Keratinocyte (primary cell): Measurements from ENCODE around the gene CXCR6. TPM values are rescaled to one million over a fixed set of nuclear protein-coding genes. Genes with fewer than 3 reads are reported as not detected.

Experiments used
- DNase-seq: peaks from one replicate; pipeline ENCODE4 v3.0.0-alpha.2; 2011; ENCODE audit warnings: low read depth, missing footprints, low spot score
- FAIRE-seq: peaks from 2 replicates; lab custom pipeline; 2011; peaks lifted over from hg19 to GRCh38; lab: Jason Lieb, UNC
- H2AFZ ChIP-seq: 2 replicates; pipeline ENCODE4 v1.6.0; 2012; ENCODE audit warnings: low read length, control low read depth, inconsistent platforms; ENCODE audit not compliant: control insufficient read depth
- H3K27ac ChIP-seq: 2 replicates; pipeline ENCODE4 v1.5.1; 2011; ENCODE audit warnings: low read length; ENCODE audit not compliant: control insufficient read depth, insufficient read depth
- H3K27me3 ChIP-seq: 3 replicates; pipeline ENCODE4 v1.6.0; 2011; ENCODE audit warnings: low read length; ENCODE audit not compliant: control insufficient read depth, insufficient read depth; ENCODE audit errors: extremely low read depth
- H3K36me3 ChIP-seq, 2 experiments: 2 replicates in 1 of 2; 3 replicates in 1 of 2; pipeline ENCODE4 v1.5.1; 2011; ENCODE audit warnings: low read length in 2 of 2, mild to moderate bottlenecking in 1 of 2; ENCODE audit not compliant: control insufficient read depth in 2 of 2, insufficient read depth in 2 of 2; ENCODE audit errors: extremely low read depth in 1 of 2
- H3K4me1 ChIP-seq: 3 replicates; pipeline ENCODE4 v1.5.1; 2011; ENCODE audit warnings: low read length; ENCODE audit not compliant: control insufficient read depth, insufficient read depth; ENCODE audit errors: extremely low read depth
- H3K4me2 ChIP-seq: 3 replicates; pipeline ENCODE4 v1.6.0; 2011; ENCODE audit warnings: low read depth, low read length; ENCODE audit not compliant: control insufficient read depth, insufficient read depth; ENCODE audit errors: extremely low read depth
- H3K4me3 ChIP-seq, 3 experiments: fragments of 200-600 bp in 1 of 3; sonication (generic) in 1 of 3; 2 replicates in 2 of 3; 3 replicates in 1 of 3; pipeline ENCODE4 v1.5.1; 2011 to 2016; ENCODE audit warnings: low read length in 3 of 3, mild to moderate bottlenecking in 3 of 3, control low read depth in 2 of 3, inconsistent platforms in 1 of 3, low read depth in 1 of 3, mixed read lengths in 1 of 3, mixed run types in 1 of 3, moderate library complexity in 1 of 3; ENCODE audit not compliant: control insufficient read depth in 2 of 3, insufficient read depth in 2 of 3; ENCODE audit errors: extremely low read depth in 1 of 3
- H3K79me2 ChIP-seq: 2 replicates; pipeline ENCODE4 v1.6.0; 2012; ENCODE audit warnings: low read length; ENCODE audit not compliant: control insufficient read depth, insufficient read depth
- H3K9ac ChIP-seq: 3 replicates; pipeline ENCODE4 v1.6.0; 2011; ENCODE audit warnings: low read length; ENCODE audit not compliant: control insufficient read depth, insufficient read depth; ENCODE audit errors: extremely low read depth
- H3K9me1 ChIP-seq: 3 replicates; pipeline ENCODE4 v1.6.0; 2011; ENCODE audit warnings: low read length; ENCODE audit not compliant: control insufficient read depth, insufficient read depth; ENCODE audit errors: extremely low read depth
- H3K9me3 ChIP-seq: 2 replicates; pipeline ENCODE4 v1.5.1; 2012; ENCODE audit warnings: low read depth, low read length; ENCODE audit not compliant: control insufficient read depth
- H4K20me1 ChIP-seq: 3 replicates; pipeline ENCODE4 v1.6.0; 2011; ENCODE audit warnings: low read length; ENCODE audit not compliant: control insufficient read depth, insufficient read depth; ENCODE audit errors: extremely low read depth
- EZH2 ChIP-seq: IDR thresholded peaks from one replicate; pipeline ENCODE4 v1.6.1; 2012; ENCODE audit warnings: inconsistent platforms, mild to moderate bottlenecking, low read length, moderate library complexity
- dilution Hi-C: fragments of 300-500 bp; cut with MboI; formaldehyde crosslinking; loops from one replicate; pipeline ENCODE4 v1.7.0; 2020; ENCODE audit warnings: low sequenced_read_pairs; ENCODE audit not compliant: extremely low pct_ligation_motif_present
- polyA plus RNA-seq, 5 experiments: library from polyadenylated mRNA; depleted of rRNA in 3 of 5; stranded (reverse) in 3 of 5; stranded (forward) in 1 of 5; unstranded in 1 of 5; fragments of >200 nt; gene quantifications; 1 replicate in 1 of 5; 2 replicates in 3 of 5; 3 replicates in 1 of 5; pipeline versions ENCODE4 v1.2.1 to v1.2.3, GENCODE V29; 2011 to 2012; ENCODE audit warnings: missing spikeins in 2 of 5, low read depth in 1 of 5, low replicate concordance in 1 of 5
- TF ChIP-seq, protein P1 (sequence below), 3 experiments: IDR thresholded peaks in 1 of 3; conservative IDR thresholded peaks in 1 of 3; optimal IDR thresholded peaks in 1 of 3; 2 replicates in 2 of 3; 3 replicates in 1 of 3; pipeline versions ENCODE3 to v1.5.1; 2011; ENCODE audit warnings: low read length in 3 of 3, mild to moderate bottlenecking in 3 of 3, moderate library complexity in 2 of 3, control low read depth in 1 of 3, inconsistent platforms in 1 of 3; ENCODE audit not compliant: insufficient read depth in 2 of 3; ENCODE audit errors: extremely low read depth in 1 of 3

CXCR6 gene
- polyA plus RNA-seq, 1 donor (not counting 4 experiments of a cell fraction or from before 2014, with no cell fraction given), result not detected

DNA sequence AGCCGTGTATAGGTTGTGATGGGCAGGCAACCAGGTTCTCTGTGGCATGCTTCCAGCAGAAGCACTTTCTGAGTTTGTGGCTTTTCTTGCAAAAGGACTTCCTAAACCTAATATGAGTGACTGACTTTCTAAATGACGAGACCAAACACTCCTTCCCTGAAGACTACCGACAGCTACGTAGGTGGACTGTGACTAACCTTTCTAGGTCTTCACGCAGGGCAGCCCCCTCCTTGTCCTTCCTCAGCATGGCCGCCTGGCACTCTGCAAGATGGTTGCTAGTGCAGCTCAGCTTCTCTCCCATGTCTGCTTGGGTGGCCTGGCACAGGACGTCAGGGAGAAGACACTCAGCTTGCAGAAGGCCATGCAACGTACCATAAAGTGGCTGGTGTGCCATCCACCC is 20.9 kb downstream of the CXCR6 start:
- H3K9me3 ChIP-seq, result no peaks in the 10 kb centered on the region
- no peaks in the 10 kb centered on the region for H3K9me1 ChIP-seq
- H3K36me3 ChIP-seq, result peaks cover 32 to 52% of the 10 kb centered on the region in 2 experiments
- no peaks in the 10 kb centered on the region for H3K79me2 ChIP-seq
- no peaks in the 10 kb centered on the region for H3K27me3 ChIP-seq
- no peak overlapping the region for H2AFZ ChIP-seq
- H4K20me1 ChIP-seq, result no peaks in the 10 kb centered on the region
- H3K27ac ChIP-seq, result no peak overlapping the region
- no peak overlapping the region for H3K9ac ChIP-seq
- DNase-seq (no peak), FAIRE-seq (no peak)
- H3K4me3 ChIP-seq, result no peak overlapping the region
- H3K4me1 ChIP-seq, result peaks cover 5% of the 10 kb centered on the region
- TF ChIP-seq EZH2, result no peak
- TF ChIP-seq, protein P1, sequence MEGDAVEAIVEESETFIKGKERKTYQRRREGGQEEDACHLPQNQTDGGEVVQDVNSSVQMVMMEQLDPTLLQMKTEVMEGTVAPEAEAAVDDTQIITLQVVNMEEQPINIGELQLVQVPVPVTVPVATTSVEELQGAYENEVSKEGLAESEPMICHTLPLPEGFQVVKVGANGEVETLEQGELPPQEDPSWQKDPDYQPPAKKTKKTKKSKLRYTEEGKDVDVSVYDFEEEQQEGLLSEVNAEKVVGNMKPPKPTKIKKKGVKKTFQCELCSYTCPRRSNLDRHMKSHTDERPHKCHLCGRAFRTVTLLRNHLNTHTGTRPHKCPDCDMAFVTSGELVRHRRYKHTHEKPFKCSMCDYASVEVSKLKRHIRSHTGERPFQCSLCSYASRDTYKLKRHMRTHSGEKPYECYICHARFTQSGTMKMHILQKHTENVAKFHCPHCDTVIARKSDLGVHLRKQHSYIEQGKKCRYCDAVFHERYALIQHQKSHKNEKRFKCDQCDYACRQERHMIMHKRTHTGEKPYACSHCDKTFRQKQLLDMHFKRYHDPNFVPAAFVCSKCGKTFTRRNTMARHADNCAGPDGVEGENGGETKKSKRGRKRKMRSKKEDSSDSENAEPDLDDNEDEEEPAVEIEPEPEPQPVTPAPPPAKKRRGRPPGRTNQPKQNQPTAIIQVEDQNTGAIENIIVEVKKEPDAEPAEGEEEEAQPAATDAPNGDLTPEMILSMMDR (optimal IDR thresholded peaks at IDR 0.05 in 1 of 3, IDR thresholded peaks at IDR 0.05 in 1 of 3, conservative IDR thresholded peaks at IDR 0.05 in 1 of 3; ENCODE audit: extremely low read depth in 1 of 3, insufficient read depth in 2 of 3, low read length in 3 of 3), result no peak
- no peak overlapping the region for H3K4me2 ChIP-seq
- dilution Hi-C loops, result no loop called here

DNA sequence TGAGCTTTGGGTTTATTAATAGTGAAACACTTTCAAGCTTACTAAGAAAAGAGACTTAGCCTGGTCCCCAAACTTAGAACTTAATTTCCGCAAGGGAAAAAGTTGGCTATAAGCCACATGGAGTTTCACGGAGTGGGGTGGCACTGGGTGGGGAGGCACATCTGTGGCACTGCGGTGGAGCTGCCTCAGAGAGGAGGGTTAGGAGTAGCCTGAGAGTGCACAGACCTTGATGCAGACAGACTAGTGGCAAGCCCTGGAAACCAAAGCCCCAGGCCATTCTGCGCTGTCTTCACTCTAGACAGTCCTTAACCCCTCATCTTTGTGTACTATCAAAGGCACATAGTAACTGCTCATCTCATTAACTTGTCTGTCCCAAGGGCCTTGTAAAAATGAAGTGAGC is 22.0 kb downstream of the CXCR6 start:
- Histone ChIP-seq H3K9ac (no peak overlapping the region), H3K36me3 (peaks cover 26 to 54% of the 10 kb centered on the region in 2 experiments), H3K4me2 (no peak overlapping the region), H3K4me3 (no peak overlapping the region), H2AFZ (no peak overlapping the region), H3K79me2 (no peaks in the 10 kb centered on the region), H3K27me3 (no peaks in the 10 kb centered on the region), H3K4me1 (peaks cover 1% of the 10 kb centered on the region), H3K9me1 (no peaks in the 10 kb centered on the region), H3K9me3 (no peaks in the 10 kb centered on the region), H4K20me1 (no peaks in the 10 kb centered on the region), H3K27ac (no peak overlapping the region)
- DNase-seq (no peak), FAIRE-seq (no peak)
- dilution Hi-C loops, result no loop called here
- TF ChIP-seq, protein P1 (optimal IDR thresholded peaks at IDR 0.05 in 1 of 3, IDR thresholded peaks at IDR 0.05 in 1 of 3, conservative IDR thresholded peaks at IDR 0.05 in 1 of 3; ENCODE audit: extremely low read depth in 1 of 3, insufficient read depth in 2 of 3, low read length in 3 of 3), result no peak
- TF ChIP-seq EZH2, result no peak
